HG03521 (cell line): Measurements from ENCODE around the gene ICAM1.

Experiments used
- ATAC-seq: cut with Tn5 transposase; IDR thresholded peaks from one replicate; pipeline ENCODE4 v1.9.1; 2021; ENCODE audit warnings: mild to moderate bottlenecking, moderate library complexity; ENCODE audit not compliant: unreplicated experiment

Gene ICAM1

GRCh38 chr19:10292206-10292788 lies 21.4 kb downstream of the ICAM1 start:
- ATAC-seq, result peak; percentile 53

GRCh38 chr19:10292789-10293636 lies 22.1 kb downstream of the ICAM1 start:
- no peak for ATAC-seq

GRCh38 chr19:10293637-10294367 lies 22.9 kb downstream of the ICAM1 start:
- ATAC-seq, result no peak

GRCh38 chr19:10294368-10294697 lies 23.4 kb downstream of the ICAM1 start:
- no peak for ATAC-seq

GRCh38 chr19:10295305-10295846 lies 24.5 kb downstream of the ICAM1 start:
- peak; percentile 41 for ATAC-seq

- no peak for ATAC-seq
Measured at GRCh38 chr19:10295847-10296591, 25.1 kb downstream of the ICAM1 start.

GRCh38 chr19:10299545-10300458 lies 28.9 kb downstream of the ICAM1 start:
- ATAC-seq, result no peak

- no peak for ATAC-seq
Measured at GRCh38 chr19:10305139-10305806, 34.4 kb downstream of the ICAM1 start.

GRCh38 chr19:10306327-10306726 lies 35.4 kb downstream of the ICAM1 start:
- ATAC-seq, result no peak

GRCh38 chr19:10309423-10309822 lies 38.5 kb downstream of the ICAM1 start, which contains the start of gene ZGLP1:
ZGLP1 (minus strand) TSS chr19:10309815.
- no peak for ATAC-seq

- no peak for ATAC-seq
Measured at GRCh38 chr19:10315335-10316214, 44.7 kb downstream of the ICAM1 start, which contains the start of gene FDX2. FDX2 (minus strand) TSS chr19:10316015; CDS start chr19:10315996, 19 bp downstream.

GRCh38 chr19:10316229-10317044 lies 45.5 kb downstream of the ICAM1 start:
- ATAC-seq, result no peak

GRCh38 chr19:10317045-10317856 lies 46.3 kb downstream of the ICAM1 start:
- ATAC-seq, result no peak

GRCh38 chr19:10317857-10318462 lies 47.0 kb downstream of the ICAM1 start:
- ATAC-seq, result no peak

- ATAC-seq, result no peak
Measured at GRCh38 chr19:10318807-10319682, 48.1 kb downstream of the ICAM1 start.
